ENCODE results near the gene ACTL6A. TPM values are rescaled to one million over a fixed set of nuclear protein-coding genes. Genes with fewer than 3 reads are reported as not detected.

ACTL6A gene
- total RNA-seq, 2 donors from 2014 or later = 59.9 to 67.4 TPM

DNA sequence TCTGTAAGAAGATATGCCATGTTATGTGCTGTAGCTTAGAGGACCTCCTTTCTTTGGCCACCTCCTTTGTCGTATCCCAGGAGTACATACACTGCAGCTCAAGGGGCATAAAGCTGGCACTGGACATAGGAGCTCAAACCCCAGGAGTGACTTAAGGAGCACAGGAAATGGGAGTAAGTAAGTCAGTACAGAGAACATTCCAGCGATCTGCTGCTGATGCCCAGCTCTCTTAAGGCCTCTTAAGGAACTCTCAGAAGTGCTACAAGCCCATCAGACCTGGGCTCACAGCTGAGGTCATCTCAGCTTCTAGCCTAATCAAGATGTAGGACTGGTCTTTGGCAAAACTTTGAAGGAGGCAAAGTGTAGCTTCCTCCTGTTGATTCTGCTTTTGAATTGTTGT is 21.6 kb upstream of the ACTL6A start:
- Histone ChIP-seq H3K27me3 (ENCODE audit: control insufficient read depth, insufficient read depth, low read length, poor library complexity, severe bottlenecking) (no peaks in the 10 kb centered on the region), H3K9me3 (ENCODE audit: control insufficient read depth, low read length) (no peaks in the 10 kb centered on the region), H3K4me1 (ENCODE audit: control insufficient read depth, insufficient read depth, low read length) (no peaks in the 10 kb centered on the region), H3K36me3 (ENCODE audit: control insufficient read depth, insufficient read depth, low read length) (no peaks in the 10 kb centered on the region), H3K27ac (ENCODE audit: low read depth, low read length) (no peak overlapping the region), H3K9ac (ENCODE audit: extremely low read depth, low read length, poor library complexity, severe bottlenecking) (no peak overlapping the region), H3K4me3 (ENCODE audit: low read length) (no peak overlapping the region)
- 80 to 90% methylated on average over 1 to 2 of the region's 2 CpGs for WGBS, 2 experiments (ENCODE audit: insufficient coverage in 1 of 2, insufficient read length in 1 of 2)
- Mint-ChIP-seq H3K9me3 (no peaks in the 10 kb centered on the region), H3K4me1 (no peaks in the 10 kb centered on the region), H3K27ac (no peak overlapping the region), H3K4me3 (no peak overlapping the region), H3K36me3 (ENCODE audit: low read depth) (no peaks in the 10 kb centered on the region), H3K27me3 (ENCODE audit: insufficient read depth) (peaks cover 15% of the 10 kb centered on the region)
- TF ChIP-seq, protein P1, sequence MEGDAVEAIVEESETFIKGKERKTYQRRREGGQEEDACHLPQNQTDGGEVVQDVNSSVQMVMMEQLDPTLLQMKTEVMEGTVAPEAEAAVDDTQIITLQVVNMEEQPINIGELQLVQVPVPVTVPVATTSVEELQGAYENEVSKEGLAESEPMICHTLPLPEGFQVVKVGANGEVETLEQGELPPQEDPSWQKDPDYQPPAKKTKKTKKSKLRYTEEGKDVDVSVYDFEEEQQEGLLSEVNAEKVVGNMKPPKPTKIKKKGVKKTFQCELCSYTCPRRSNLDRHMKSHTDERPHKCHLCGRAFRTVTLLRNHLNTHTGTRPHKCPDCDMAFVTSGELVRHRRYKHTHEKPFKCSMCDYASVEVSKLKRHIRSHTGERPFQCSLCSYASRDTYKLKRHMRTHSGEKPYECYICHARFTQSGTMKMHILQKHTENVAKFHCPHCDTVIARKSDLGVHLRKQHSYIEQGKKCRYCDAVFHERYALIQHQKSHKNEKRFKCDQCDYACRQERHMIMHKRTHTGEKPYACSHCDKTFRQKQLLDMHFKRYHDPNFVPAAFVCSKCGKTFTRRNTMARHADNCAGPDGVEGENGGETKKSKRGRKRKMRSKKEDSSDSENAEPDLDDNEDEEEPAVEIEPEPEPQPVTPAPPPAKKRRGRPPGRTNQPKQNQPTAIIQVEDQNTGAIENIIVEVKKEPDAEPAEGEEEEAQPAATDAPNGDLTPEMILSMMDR (conservative IDR thresholded peaks at IDR 0.05) = no peak
- no peak for DNase-seq

- H3K4me1 ChIP-seq (ENCODE audit: control insufficient read depth, insufficient read depth, low read length) = no peaks in the 10 kb centered on the region
- H3K27me3 ChIP-seq (ENCODE audit: control insufficient read depth, insufficient read depth, low read length, poor library complexity, severe bottlenecking) = no peaks in the 10 kb centered on the region
- Mint-ChIP-seq H3K4me1 (no peaks in the 10 kb centered on the region), H3K27me3 (ENCODE audit: insufficient read depth) (peaks cover 16% of the 10 kb centered on the region), H3K4me3 (no peak overlapping the region), H3K36me3 (ENCODE audit: low read depth) (no peaks in the 10 kb centered on the region), H3K9me3 (no peaks in the 10 kb centered on the region), H3K27ac (no peak overlapping the region)
- 94 to 100% methylated on average over 1 of the region's 1 CpG for WGBS, 2 experiments (ENCODE audit: insufficient coverage in 1 of 2, insufficient read length in 1 of 2)
- no peak overlapping the region for H3K9ac ChIP-seq (ENCODE audit: extremely low read depth, low read length, poor library complexity, severe bottlenecking)
- H3K27ac ChIP-seq (ENCODE audit: low read depth, low read length) = no peak overlapping the region
- no peak overlapping the region for H3K4me3 ChIP-seq (ENCODE audit: low read length)
- no peaks in the 10 kb centered on the region for H3K36me3 ChIP-seq (ENCODE audit: control insufficient read depth, insufficient read depth, low read length)
- DNase-seq = no peak
- H3K9me3 ChIP-seq (ENCODE audit: control insufficient read depth, low read length) = no peaks in the 10 kb centered on the region
- TF ChIP-seq, protein P1 (conservative IDR thresholded peaks at IDR 0.05) = no peak
Measured at GRCh38 chr3:179541596-179541995, 21.1 kb upstream of the ACTL6A start.

DNA sequence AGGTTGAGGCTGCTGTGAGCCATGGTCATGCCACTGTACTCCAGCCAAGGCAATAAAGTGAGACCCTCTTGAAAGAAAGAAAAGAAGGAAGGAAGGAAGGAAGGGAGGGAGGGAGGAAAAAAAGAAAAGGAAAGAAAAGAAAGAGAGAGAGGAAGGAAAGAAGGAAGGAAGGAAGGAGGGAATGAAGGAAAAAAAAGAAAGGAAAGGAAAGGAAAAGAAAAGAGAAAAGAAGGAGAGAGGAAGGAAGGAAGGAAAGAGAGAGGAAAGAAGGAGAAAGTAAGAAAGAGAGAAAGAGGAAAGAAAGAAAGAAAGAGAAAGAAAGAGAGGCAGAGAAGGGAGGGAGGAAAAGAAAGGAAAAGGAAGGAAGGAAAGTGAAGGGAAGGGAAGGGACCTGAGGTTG is 20.4 kb upstream of the ACTL6A start:
- Histone ChIP-seq H3K27ac (ENCODE audit: low read depth, low read length) (no peak overlapping the region), H3K4me3 (ENCODE audit: low read length) (no peak overlapping the region), H3K27me3 (ENCODE audit: control insufficient read depth, insufficient read depth, low read length, poor library complexity, severe bottlenecking) (no peaks in the 10 kb centered on the region), H3K36me3 (ENCODE audit: control insufficient read depth, insufficient read depth, low read length) (no peaks in the 10 kb centered on the region), H3K4me1 (ENCODE audit: control insufficient read depth, insufficient read depth, low read length) (no peaks in the 10 kb centered on the region), H3K9me3 (ENCODE audit: control insufficient read depth, low read length) (no peaks in the 10 kb centered on the region), H3K9ac (ENCODE audit: extremely low read depth, low read length, poor library complexity, severe bottlenecking) (no peak overlapping the region)
- peaks cover 7% of the 10 kb centered on the region for H3K4me1 Mint-ChIP-seq
- H3K27ac Mint-ChIP-seq = no peak overlapping the region
- no peak for DNase-seq
- no peaks in the 10 kb centered on the region for H3K9me3 Mint-ChIP-seq
- TF ChIP-seq, protein P1 (conservative IDR thresholded peaks at IDR 0.05) = no peak
- no peaks in the 10 kb centered on the region for H3K36me3 Mint-ChIP-seq (ENCODE audit: low read depth)
- H3K4me3 Mint-ChIP-seq = no peak overlapping the region
- H3K27me3 Mint-ChIP-seq (ENCODE audit: insufficient read depth) = peaks cover 16% of the 10 kb centered on the region

Measured in endodermal cell (in vitro differentiated cells).